CD14-positive monocyte (primary cell): Measurements from ENCODE around the gene SSTR4. TPM values are rescaled to one million over a fixed set of nuclear protein-coding genes. Genes with fewer than 3 reads are reported as not detected.

Experiments used
- DNase-seq, 3 donors: peaks; one replicate each; pipeline ENCODE4 v3.0.0-alpha.2; 2011 to 2022
- H2AFZ ChIP-seq: 2 replicates; pipeline ENCODE4 v1.6.0; 2012; ENCODE audit warnings: mild to moderate bottlenecking, low read depth, low read length, inconsistent platforms; ENCODE audit not compliant: insufficient read depth, poor library complexity, severe bottlenecking
- H3K27ac ChIP-seq, 2 donors: 1 replicate in 1 of 2; 2 replicates in 1 of 2; pipeline ENCODE4 v1.5.1; 2012 to 2013; ENCODE audit warnings: low read length in 2 of 2, control low read depth in 1 of 2, inconsistent platforms in 1 of 2, low read depth in 1 of 2, mild to moderate bottlenecking in 1 of 2
- H3K27me3 ChIP-seq, 2 donors: one replicate each; pipeline versions ENCODE4 v1.6.0 to v1.6.1; 2011 to 2013; ENCODE audit warnings: low read length in 2 of 2; ENCODE audit not compliant: control insufficient read depth in 2 of 2, insufficient read depth in 2 of 2
- H3K36me3 ChIP-seq, 2 donors: replicated peaks in 1 of 2; 1 replicate in 1 of 2; 2 replicates in 1 of 2; pipeline versions ENCODE4 v1.5.1 to v1.6.1; 2012 to 2013; ENCODE audit warnings: low read length in 2 of 2, control low read depth in 1 of 2, inconsistent platforms in 1 of 2, mild to moderate bottlenecking in 1 of 2; ENCODE audit not compliant: insufficient read depth in 2 of 2, control insufficient read depth in 1 of 2
- H3K4me1 ChIP-seq, 2 donors: 1 replicate in 1 of 2; 2 replicates in 1 of 2; pipeline versions ENCODE4 v1.5.1 to v1.6.1; 2012 to 2013; ENCODE audit warnings: low read length in 2 of 2, control low read depth in 1 of 2, inconsistent platforms in 1 of 2, mild to moderate bottlenecking in 1 of 2, moderate library complexity in 1 of 2; ENCODE audit not compliant: insufficient read depth in 2 of 2, control insufficient read depth in 1 of 2
- H3K4me2 ChIP-seq: replicated peaks from 2 replicates; pipeline ENCODE3; 2012; ENCODE audit warnings: low read length, moderate library complexity, mild to moderate bottlenecking; ENCODE audit not compliant: poor library complexity, severe bottlenecking; ENCODE audit errors: extremely low read depth
- H3K4me3 ChIP-seq, 3 experiments: fragments of 200-600 bp in 1 of 3; sonication (generic) in 1 of 3; replicated peaks in 1 of 3; 1 replicate in 2 of 3; 2 replicates in 1 of 3; pipeline ENCODE4 v1.5.1; 2011 to 2013; ENCODE audit warnings: low read length in 3 of 3, mild to moderate bottlenecking in 3 of 3, control low read depth in 2 of 3, low read depth in 2 of 3, inconsistent platforms in 1 of 3, moderate library complexity in 1 of 3
- H3K79me2 ChIP-seq: 2 replicates; pipeline ENCODE4 v1.6.0; 2012; ENCODE audit warnings: mild to moderate bottlenecking, control low read depth, inconsistent platforms, low read length, moderate library complexity; ENCODE audit not compliant: insufficient read depth
- H3K9ac ChIP-seq: 2 replicates; pipeline ENCODE4 v1.6.0; 2017; ENCODE audit warnings: low read length, mild to moderate bottlenecking; ENCODE audit not compliant: insufficient read depth, poor library complexity, severe bottlenecking
- H3K9me3 ChIP-seq, 2 donors: replicated peaks in 1 of 2; 1 replicate in 1 of 2; 2 replicates in 1 of 2; pipeline versions ENCODE4 v1.5.1 to v1.6.1; 2012 to 2013; ENCODE audit warnings: low read length in 2 of 2, control low read depth in 1 of 2; ENCODE audit not compliant: control insufficient read depth in 1 of 2, insufficient read depth in 1 of 2
- H4K20me1 ChIP-seq: 2 replicates; pipeline ENCODE4 v1.6.0; 2012; ENCODE audit warnings: mild to moderate bottlenecking, low read length, control low read depth, moderate library complexity; ENCODE audit not compliant: insufficient read depth
- H3K27ac Mint-ChIP-seq, 7 donors: one replicate each; pipeline ENCODE4 v1.8.0; 2020; ENCODE audit warnings: mild to moderate bottlenecking in 7 of 7, mixed read lengths in 7 of 7, moderate library complexity in 6 of 7, inconsistent platforms in 2 of 7
- H3K27me3 Mint-ChIP-seq, 3 donors: one replicate each; pipeline ENCODE4 v1.8.0; 2021 to 2022; ENCODE audit warnings: low read depth in 3 of 3, mild to moderate bottlenecking in 3 of 3, mixed read lengths in 3 of 3, moderate library complexity in 3 of 3, inconsistent platforms in 1 of 3
- H3K36me3 Mint-ChIP-seq, 2 donors: one replicate each; pipeline ENCODE4 v1.8.0; 2020; ENCODE audit warnings: mixed read lengths in 2 of 2, inconsistent platforms in 1 of 2, mild to moderate bottlenecking in 1 of 2
- H3K4me1 Mint-ChIP-seq: one replicate; pipeline ENCODE4 v1.8.0; 2020; ENCODE audit warnings: mild to moderate bottlenecking, mixed read lengths
- H3K4me3 Mint-ChIP-seq, 2 donors: one replicate each; pipeline ENCODE4 v1.8.0; 2020; ENCODE audit warnings: mild to moderate bottlenecking in 2 of 2, mixed read lengths in 2 of 2, moderate library complexity in 1 of 2
- H3K9me3 Mint-ChIP-seq, 7 donors: one replicate each; pipeline ENCODE4 v1.8.0; 2020 to 2022; ENCODE audit warnings: mixed read lengths in 7 of 7, mild to moderate bottlenecking in 6 of 7, moderate library complexity in 6 of 7, inconsistent platforms in 2 of 7
- CTCF ChIP-seq: fragments of 200-600 bp; IDR thresholded peaks from one replicate; pipeline ENCODE4 v1.8.0; 2022; ENCODE audit warnings: antibody characterized with exemption, mild to moderate bottlenecking
- WGBS: methylation state at CpG from one replicate; pipeline ENCODE4 v1.1.5; 2013; ENCODE audit warnings: missing lambda C conversion rate; ENCODE audit not compliant: insufficient coverage; 5-methylcytosine and 5-hydroxymethylcytosine counted together
- intact Hi-C, 2 donors: fragments of 100-400 bp; cut with micrococcal nuclease; formaldehyde crosslinking; loops; one replicate each; pipeline versions ENCODE4 v1.15.0 to v1.15.1; 2023
- polyA plus RNA-seq, 3 donors: library from polyadenylated mRNA; depleted of rRNA in 1 of 3; unstranded in 2 of 3; stranded (reverse) in 1 of 3; fragments of 300-500 nt in 2 of 3; fragments of >200 nt in 1 of 3; fragmentation: Illumina TruSeq in 2 of 3; gene quantifications; 1 replicate in 2 of 3; 2 replicates in 1 of 3; pipeline ENCODE4 v1.2.3, GENCODE V29; 2012 to 2021

Gene SSTR4
- polyA plus RNA-seq, 3 donors, result not detected

GRCh38 chr20:23058240-23058639 is 23.1 kb downstream of the SSTR4 start:
- DNase-seq, result no peak
- intact Hi-C loops, result no loop called here
- peaks cover 0 to 2% of the 10 kb centered on the region in 2 donors for H3K36me3 Mint-ChIP-seq
- H3K79me2 ChIP-seq, result no peaks in the 10 kb centered on the region
- H4K20me1 ChIP-seq, result no peaks in the 10 kb centered on the region
- H3K36me3 ChIP-seq, result no peaks in the 10 kb centered on the region
- no peak overlapping the region for H2AFZ ChIP-seq
- no peak overlapping the region for H3K4me3 ChIP-seq
- H3K4me1 Mint-ChIP-seq, result peaks cover 33% of the 10 kb centered on the region
- no peak overlapping the region for H3K9ac ChIP-seq
- peaks cover 0 to 1% (median 0%) of the 10 kb centered on the region in 3 donors for H3K27me3 Mint-ChIP-seq
- H3K9me3 ChIP-seq, result peaks cover 4 to 5% of the 10 kb centered on the region in 2 donors
- no peak overlapping the region for H3K27ac ChIP-seq
- no peak for TF ChIP-seq CTCF
- H3K4me2 ChIP-seq, result no peak overlapping the region
- H3K9me3 Mint-ChIP-seq, result peaks cover 5 to 13% (median 8%) of the 10 kb centered on the region in 7 donors
- no peak overlapping the region for H3K27ac Mint-ChIP-seq
- H3K4me3 Mint-ChIP-seq, result no peak overlapping the region
- peaks cover 30 to 31% of the 10 kb centered on the region in 2 donors for H3K4me1 ChIP-seq
- H3K27me3 ChIP-seq, result no peaks in the 10 kb centered on the region
- WGBS, result no CpG with 5 or more reads among the region's 1 CpG

- peaks cover 0 to 1% (median 0%) of the 10 kb centered on the region in 3 donors for H3K27me3 Mint-ChIP-seq
- no peak overlapping the region for H3K27ac Mint-ChIP-seq
- Histone ChIP-seq H3K27ac (no peak overlapping the region), H3K9me3 (peaks cover 4 to 5% of the 10 kb centered on the region in 2 donors), H3K79me2 (no peaks in the 10 kb centered on the region), H3K9ac (no peak overlapping the region), H4K20me1 (no peaks in the 10 kb centered on the region), H3K36me3 (no peaks in the 10 kb centered on the region), H3K4me2 (no peak overlapping the region), H3K4me1 (peaks cover 34 to 38% of the 10 kb centered on the region in 2 donors), H2AFZ (no peak overlapping the region), H3K27me3 (no peaks in the 10 kb centered on the region), H3K4me3 (no peak overlapping the region)
- no CpG with 5 or more reads among the region's 3 CpGs for WGBS
- TF ChIP-seq CTCF, result no peak
- H3K4me3 Mint-ChIP-seq, result no peak overlapping the region
- H3K4me1 Mint-ChIP-seq, result peaks cover 39% of the 10 kb centered on the region
- intact Hi-C loops, result no loop called here
- H3K36me3 Mint-ChIP-seq, result peaks cover 0 to 2% of the 10 kb centered on the region in 2 donors
- peaks cover 5 to 13% (median 8%) of the 10 kb centered on the region in 7 donors for H3K9me3 Mint-ChIP-seq
- no peak for DNase-seq
Measured at GRCh38 chr20:23059001-23059400, 23.9 kb downstream of the SSTR4 start.
